Spleen (tissue), 7 donors: ENCODE data around the gene CENPC.

Experiments used
- POLR2A ChIP-seq, 3 donors: fragments of 450-650 bp; IDR thresholded peaks; one replicate each; pipeline ENCODE4 v1.5.1; 2017; ENCODE audit warnings: antibody characterized with exemption in 3 of 3, mild to moderate bottlenecking in 1 of 3
- POLR2AphosphoS5 ChIP-seq, 3 donors: sonication (generic); formaldehyde crosslinking; IDR thresholded peaks; one replicate each; pipeline ENCODE4 v1.5.1; 2017; ENCODE audit warnings: antibody characterized with exemption in 3 of 3
- TF ChIP-seq, protein P1 (sequence below), 11 experiments: fragments of 200-600 bp in 7 of 11; fragments of 450-650 bp in 4 of 11; sonication (generic) in 4 of 11; IDR thresholded peaks in 8 of 11; conservative IDR thresholded peaks in 3 of 11; 1 replicate in 7 of 11; 2 replicates in 4 of 11; pipeline versions ENCODE4 v1.4.0 to v1.8.0; 2016 to 2021; ENCODE audit warnings: antibody characterized with exemption in 11 of 11, inconsistent platforms in 4 of 11, mild to moderate bottlenecking in 1 of 11
- donor health status: DM: no; HTN: no; CAD: no; lungs with moderate emphysema.
- donor health status: DM: no; HTN: no; CAD: no.
- donor health status: DM: no; HTN: no; CAD: no.

DNA sequence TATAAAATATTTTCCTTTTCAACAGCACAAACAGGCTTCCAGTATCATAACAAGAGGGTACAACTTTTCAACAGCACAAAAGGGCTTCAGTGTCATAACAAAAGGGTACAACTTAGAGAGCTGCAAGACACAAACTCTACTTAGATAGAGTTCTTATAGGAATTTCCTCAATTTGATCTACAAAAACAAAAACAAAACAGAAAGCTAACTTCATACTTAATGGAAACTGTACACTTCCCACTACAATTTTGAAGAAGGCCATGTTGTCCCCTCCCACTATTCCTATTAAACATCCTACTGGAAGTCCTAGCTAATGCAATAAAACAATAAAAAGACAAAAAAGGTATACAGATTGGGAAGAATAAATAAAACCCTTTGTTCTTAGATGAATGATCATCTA, 96.7 kb downstream of the CENPC start:
- TF ChIP-seq, protein P1, sequence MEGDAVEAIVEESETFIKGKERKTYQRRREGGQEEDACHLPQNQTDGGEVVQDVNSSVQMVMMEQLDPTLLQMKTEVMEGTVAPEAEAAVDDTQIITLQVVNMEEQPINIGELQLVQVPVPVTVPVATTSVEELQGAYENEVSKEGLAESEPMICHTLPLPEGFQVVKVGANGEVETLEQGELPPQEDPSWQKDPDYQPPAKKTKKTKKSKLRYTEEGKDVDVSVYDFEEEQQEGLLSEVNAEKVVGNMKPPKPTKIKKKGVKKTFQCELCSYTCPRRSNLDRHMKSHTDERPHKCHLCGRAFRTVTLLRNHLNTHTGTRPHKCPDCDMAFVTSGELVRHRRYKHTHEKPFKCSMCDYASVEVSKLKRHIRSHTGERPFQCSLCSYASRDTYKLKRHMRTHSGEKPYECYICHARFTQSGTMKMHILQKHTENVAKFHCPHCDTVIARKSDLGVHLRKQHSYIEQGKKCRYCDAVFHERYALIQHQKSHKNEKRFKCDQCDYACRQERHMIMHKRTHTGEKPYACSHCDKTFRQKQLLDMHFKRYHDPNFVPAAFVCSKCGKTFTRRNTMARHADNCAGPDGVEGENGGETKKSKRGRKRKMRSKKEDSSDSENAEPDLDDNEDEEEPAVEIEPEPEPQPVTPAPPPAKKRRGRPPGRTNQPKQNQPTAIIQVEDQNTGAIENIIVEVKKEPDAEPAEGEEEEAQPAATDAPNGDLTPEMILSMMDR (IDR thresholded peaks at IDR 0.05 in 8 of 11, conservative IDR thresholded peaks at IDR 0.05 in 3 of 11) = no peak
- TF ChIP-seq POLR2AphosphoS5 (IDR thresholded peaks at IDR 0.05) = no peak
- no peak for TF ChIP-seq POLR2A (IDR thresholded peaks at IDR 0.05)
